Loucy (cell line): Measurements from ENCODE around the gene EXOC3L1.

Experiments used
- H2AFZ ChIP-seq: fragments of 200-600 bp; sonication (generic); 2 replicates; pipeline ENCODE4 v1.6.0; 2016; ENCODE audit warnings: antibody characterized with exemption, mild to moderate bottlenecking, low read length, moderate library complexity
- H3F3A ChIP-seq: fragments of 200-600 bp; 2 replicates; pipeline ENCODE4 v1.6.0; 2016; ENCODE audit warnings: antibody characterized with exemption, low read depth, mild to moderate bottlenecking
- H3K27me3 ChIP-seq: fragments of 200-600 bp; sonication (generic); 2 replicates; pipeline ENCODE4 v1.6.1; 2014; ENCODE audit warnings: low read length, mild to moderate bottlenecking; ENCODE audit not compliant: insufficient read depth, poor library complexity, severe bottlenecking
- H3K36me3 ChIP-seq: fragments of 200-600 bp; sonication (generic); 2 replicates; pipeline ENCODE4 v1.6.1; 2016; ENCODE audit warnings: low read length; ENCODE audit not compliant: insufficient read depth
- H3K4me1 ChIP-seq: fragments of 200-600 bp; sonication (generic); 2 replicates; pipeline ENCODE4 v1.5.1; 2014; ENCODE audit warnings: low read length, mild to moderate bottlenecking; ENCODE audit not compliant: insufficient read depth, poor library complexity, severe bottlenecking
- H3K4me2 ChIP-seq: fragments of 200-600 bp; sonication (generic); 2 replicates; pipeline ENCODE4 v1.6.0; 2014; ENCODE audit warnings: antibody characterized with exemption, low read length, low read depth, mild to moderate bottlenecking; ENCODE audit not compliant: poor library complexity, severe bottlenecking
- H3K4me3 ChIP-seq: fragments of 200-600 bp; sonication (generic); 2 replicates; pipeline ENCODE4 v1.5.1; 2014; ENCODE audit warnings: low read length, mild to moderate bottlenecking, mixed read lengths; ENCODE audit not compliant: poor library complexity, severe bottlenecking
- H3K79me2 ChIP-seq: fragments of 200-600 bp; sonication (generic); 2 replicates; pipeline ENCODE4 v1.6.1; 2014; ENCODE audit warnings: low read length; ENCODE audit not compliant: insufficient read depth
- H3K9ac ChIP-seq: fragments of 200-600 bp; sonication (generic); 2 replicates; pipeline ENCODE4 v1.6.0; 2014; ENCODE audit warnings: mild to moderate bottlenecking, low read depth, low read length, moderate library complexity; ENCODE audit not compliant: poor library complexity, severe bottlenecking
- H3K9me2 ChIP-seq: fragments of 200-600 bp; sonication (generic); replicated peaks from 2 replicates; pipeline ENCODE4 v1.6.1; 2016; ENCODE audit warnings: low read depth, low read length, mixed read lengths
- H3K9me3 ChIP-seq: fragments of 200-600 bp; sonication (generic); 2 replicates; pipeline ENCODE4 v1.6.1; 2014; ENCODE audit warnings: mild to moderate bottlenecking, antibody characterized with exemption, low read length, low read depth; ENCODE audit not compliant: insufficient read depth
- H4K20me1 ChIP-seq: fragments of 200-600 bp; sonication (generic); 2 replicates; pipeline ENCODE4 v1.6.0; 2014; ENCODE audit warnings: antibody characterized with exemption, low read length, mild to moderate bottlenecking; ENCODE audit not compliant: insufficient read depth, poor library complexity, severe bottlenecking
- EZH2phosphoT487 ChIP-seq: fragments of 200-600 bp; IDR thresholded peaks from 2 replicates; pipeline ENCODE4 v1.6.1; 2018; ENCODE audit warnings: antibody characterized with exemption, mild to moderate bottlenecking, moderate library complexity, borderline replicate concordance
- TF ChIP-seq, protein P1 (sequence below): fragments of 200-600 bp; sonication (generic); conservative IDR thresholded peaks from 2 replicates; pipeline ENCODE4 v1.5.1; 2014; ENCODE audit warnings: mild to moderate bottlenecking, antibody characterized with exemption, low read length

Gene EXOC3L1

DNA sequence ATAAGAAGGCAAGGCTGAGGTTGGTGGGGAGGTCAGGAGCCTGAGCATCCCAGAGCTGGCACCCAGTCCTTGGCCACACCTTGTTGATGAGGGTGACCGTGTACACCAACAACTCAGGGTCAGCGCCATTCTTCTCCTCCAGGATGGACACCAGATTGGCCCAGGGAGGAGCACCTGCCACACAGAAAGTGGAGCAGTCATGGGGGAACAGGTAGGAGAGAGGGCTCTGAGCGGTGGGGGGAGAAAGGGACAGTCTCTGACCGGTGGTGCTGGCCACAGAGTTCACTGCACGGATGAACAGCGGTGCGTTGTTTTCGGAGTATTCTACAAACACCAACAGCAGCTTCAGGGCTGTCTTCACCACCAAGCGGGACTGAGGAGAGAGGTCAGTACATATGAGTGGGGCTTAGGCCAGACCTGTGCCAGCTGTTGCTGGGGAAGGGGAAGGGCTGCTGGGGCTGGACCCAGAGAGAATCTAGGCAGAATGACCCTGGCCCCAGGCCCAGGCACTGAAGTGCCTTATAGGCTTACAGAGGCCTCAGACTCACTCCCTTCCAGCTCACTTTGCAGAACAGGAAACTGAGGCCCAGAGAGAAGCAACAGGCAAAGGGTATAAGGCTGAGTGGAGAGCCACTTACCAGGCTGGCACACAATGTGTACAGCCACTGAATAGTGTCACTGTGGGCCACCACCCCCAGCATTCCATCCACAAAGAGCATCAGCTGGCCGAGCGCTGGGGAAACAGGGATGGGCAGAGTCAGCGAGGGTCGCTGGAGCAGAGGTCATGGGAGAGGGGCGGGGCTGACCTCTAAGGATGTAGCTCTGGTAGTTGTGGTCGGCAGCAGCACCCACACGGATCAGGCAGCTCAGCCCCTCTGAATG is 47.7 kb upstream of the EXOC3L1 start:
- H3K4me2 ChIP-seq = no peak overlapping the region
- peaks cover 39% of the 10 kb centered on the region; the same call in 1 of the 2 replicates for H3K36me3 ChIP-seq
- H3K9me3 ChIP-seq = no peaks in the 10 kb centered on the region
- H2AFZ ChIP-seq = no peak overlapping the region
- no peaks in the 10 kb centered on the region for H3K27me3 ChIP-seq
- H3F3A ChIP-seq = no peaks in the 10 kb centered on the region
- no peak for TF ChIP-seq EZH2phosphoT487
- TF ChIP-seq, protein P1, sequence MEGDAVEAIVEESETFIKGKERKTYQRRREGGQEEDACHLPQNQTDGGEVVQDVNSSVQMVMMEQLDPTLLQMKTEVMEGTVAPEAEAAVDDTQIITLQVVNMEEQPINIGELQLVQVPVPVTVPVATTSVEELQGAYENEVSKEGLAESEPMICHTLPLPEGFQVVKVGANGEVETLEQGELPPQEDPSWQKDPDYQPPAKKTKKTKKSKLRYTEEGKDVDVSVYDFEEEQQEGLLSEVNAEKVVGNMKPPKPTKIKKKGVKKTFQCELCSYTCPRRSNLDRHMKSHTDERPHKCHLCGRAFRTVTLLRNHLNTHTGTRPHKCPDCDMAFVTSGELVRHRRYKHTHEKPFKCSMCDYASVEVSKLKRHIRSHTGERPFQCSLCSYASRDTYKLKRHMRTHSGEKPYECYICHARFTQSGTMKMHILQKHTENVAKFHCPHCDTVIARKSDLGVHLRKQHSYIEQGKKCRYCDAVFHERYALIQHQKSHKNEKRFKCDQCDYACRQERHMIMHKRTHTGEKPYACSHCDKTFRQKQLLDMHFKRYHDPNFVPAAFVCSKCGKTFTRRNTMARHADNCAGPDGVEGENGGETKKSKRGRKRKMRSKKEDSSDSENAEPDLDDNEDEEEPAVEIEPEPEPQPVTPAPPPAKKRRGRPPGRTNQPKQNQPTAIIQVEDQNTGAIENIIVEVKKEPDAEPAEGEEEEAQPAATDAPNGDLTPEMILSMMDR = no peak
- no peaks in the 10 kb centered on the region for H4K20me1 ChIP-seq
- H3K4me3 ChIP-seq = no peak overlapping the region
- no peaks in the 10 kb centered on the region for H3K9me2 ChIP-seq
- peaks cover 19% of the 10 kb centered on the region for H3K4me1 ChIP-seq
- peaks cover 20% of the 10 kb centered on the region; the same call in 1 of the 2 replicates for H3K79me2 ChIP-seq
- H3K9ac ChIP-seq = no peak overlapping the region

DNA sequence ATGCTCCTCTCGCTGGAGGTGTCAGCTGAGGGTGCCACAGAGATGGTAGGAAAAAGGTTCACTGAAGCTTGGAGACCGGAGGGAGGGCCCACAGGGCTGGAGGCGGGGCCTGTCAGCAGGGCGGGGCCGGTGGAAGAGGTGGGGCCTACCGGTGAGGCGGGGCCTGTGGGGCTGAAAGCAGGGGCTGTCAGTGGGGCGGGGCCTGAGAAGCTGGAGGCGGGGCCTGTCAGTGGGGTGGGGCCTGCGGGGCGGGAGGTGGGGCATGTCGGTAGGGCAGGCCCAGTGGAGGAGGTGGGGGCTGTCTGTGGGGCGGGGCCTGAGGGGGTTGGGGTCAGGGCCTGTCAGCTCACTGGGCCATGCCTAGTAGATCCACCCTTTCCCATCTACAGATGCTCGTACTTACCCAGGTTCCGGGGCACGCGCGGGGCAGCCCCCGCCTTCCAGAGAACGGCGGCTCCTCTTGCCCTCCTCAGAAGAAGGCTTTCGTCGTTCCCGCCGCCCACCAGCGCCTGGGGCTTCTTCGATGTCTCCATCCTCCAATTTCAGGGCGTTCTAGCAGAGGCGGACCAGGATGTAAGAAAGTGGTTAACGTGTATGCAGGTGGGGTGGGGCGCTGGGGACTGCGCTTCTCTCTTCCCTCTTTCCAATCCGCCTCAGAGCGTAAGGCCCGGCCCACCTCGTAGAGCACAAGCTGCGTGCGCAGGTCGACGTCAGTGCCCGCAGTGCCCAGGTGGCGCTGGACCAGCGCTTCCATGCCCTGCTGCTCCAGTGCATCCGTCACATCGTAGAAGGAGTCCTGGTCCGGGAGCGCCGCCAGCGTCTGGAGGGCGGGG is 46.8 kb upstream of the EXOC3L1 start:
- Histone ChIP-seq H3K4me1 (peaks cover 10% of the 10 kb centered on the region), H3K36me3 (peaks cover 40% of the 10 kb centered on the region; the same call in 1 of the 2 replicates), H3K9me3 (no peaks in the 10 kb centered on the region), H3K4me2 (no peak overlapping the region), H4K20me1 (no peaks in the 10 kb centered on the region), H3K27me3 (no peaks in the 10 kb centered on the region), H3K9ac (no peak overlapping the region), H3K9me2 (no peaks in the 10 kb centered on the region), H3F3A (no peaks in the 10 kb centered on the region), H2AFZ (no peak overlapping the region), H3K4me3 (no peak overlapping the region), H3K79me2 (peaks cover 12% of the 10 kb centered on the region; the same call in 1 of the 2 replicates)
- TF ChIP-seq, protein P1 = no peak
- TF ChIP-seq EZH2phosphoT487 = no peak

- H3K79me2 ChIP-seq = peaks cover 5% of the 10 kb centered on the region; the same call in 1 of the 2 replicates
Observed at GRCh38 chr16:67235816-67236562, 46.1 kb upstream of the EXOC3L1 start.

More at GRCh38 chr16:67235816-67236562, 46.1 kb upstream of the EXOC3L1 start:
- Histone ChIP-seq H3K9me3 (no peaks in the 10 kb centered on the region), H3K9ac (no peak overlapping the region), H3K4me2 (no peak overlapping the region), H3K9me2 (no peaks in the 10 kb centered on the region), H3K4me3 (no peak overlapping the region), H3K27me3 (no peaks in the 10 kb centered on the region), H3F3A (no peaks in the 10 kb centered on the region; the same call in 1 of the 2 replicates), H3K4me1 (peaks cover 3% of the 10 kb centered on the region), H3K36me3 (peaks cover 48% of the 10 kb centered on the region; the same call in 1 of the 2 replicates), H2AFZ (no peak overlapping the region), H4K20me1 (no peaks in the 10 kb centered on the region)
- no peak for TF ChIP-seq EZH2phosphoT487
- TF ChIP-seq, protein P1 = no peak
